HFF-Myc (cell line): ENCODE data around the gene UROC1.

Experiments
- DNase-seq: peaks from one replicate; pipeline ENCODE4 v3.0.0-alpha.2; 2011; ENCODE audit warnings: low read depth; ENCODE audit errors: extremely low read depth
- H3K4me3 ChIP-seq: replicated peaks from 2 replicates; pipeline ENCODE4 v1.5.1; 2011; ENCODE audit warnings: low read depth, mild to moderate bottlenecking, control low read depth, low read length
- TF ChIP-seq, protein P1 (sequence below): IDR thresholded peaks from 2 replicates; pipeline ENCODE4 v1.5.1; 2012; ENCODE audit warnings: mild to moderate bottlenecking, low read depth, low read length, control low read depth; ENCODE audit errors: missing control alignments

Gene UROC1

DNA sequence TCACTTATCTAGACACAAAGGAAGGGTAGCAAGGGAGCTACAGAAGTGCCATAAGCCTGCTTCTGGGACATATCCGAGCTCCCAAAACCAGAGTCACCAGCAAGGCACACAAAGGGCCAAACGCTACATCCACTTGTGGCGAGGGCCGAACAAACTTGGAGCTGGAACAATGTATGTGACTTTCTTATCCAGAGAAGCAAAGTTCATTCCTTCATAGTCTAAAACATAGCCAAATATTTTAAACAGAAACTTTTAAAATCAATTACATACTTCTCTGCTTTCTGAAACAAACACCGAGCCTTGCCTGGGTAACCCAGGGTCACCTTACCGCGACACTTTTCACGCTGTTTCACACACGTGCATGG is 57.8 kb downstream of the UROC1 start:
- TF ChIP-seq, protein P1, sequence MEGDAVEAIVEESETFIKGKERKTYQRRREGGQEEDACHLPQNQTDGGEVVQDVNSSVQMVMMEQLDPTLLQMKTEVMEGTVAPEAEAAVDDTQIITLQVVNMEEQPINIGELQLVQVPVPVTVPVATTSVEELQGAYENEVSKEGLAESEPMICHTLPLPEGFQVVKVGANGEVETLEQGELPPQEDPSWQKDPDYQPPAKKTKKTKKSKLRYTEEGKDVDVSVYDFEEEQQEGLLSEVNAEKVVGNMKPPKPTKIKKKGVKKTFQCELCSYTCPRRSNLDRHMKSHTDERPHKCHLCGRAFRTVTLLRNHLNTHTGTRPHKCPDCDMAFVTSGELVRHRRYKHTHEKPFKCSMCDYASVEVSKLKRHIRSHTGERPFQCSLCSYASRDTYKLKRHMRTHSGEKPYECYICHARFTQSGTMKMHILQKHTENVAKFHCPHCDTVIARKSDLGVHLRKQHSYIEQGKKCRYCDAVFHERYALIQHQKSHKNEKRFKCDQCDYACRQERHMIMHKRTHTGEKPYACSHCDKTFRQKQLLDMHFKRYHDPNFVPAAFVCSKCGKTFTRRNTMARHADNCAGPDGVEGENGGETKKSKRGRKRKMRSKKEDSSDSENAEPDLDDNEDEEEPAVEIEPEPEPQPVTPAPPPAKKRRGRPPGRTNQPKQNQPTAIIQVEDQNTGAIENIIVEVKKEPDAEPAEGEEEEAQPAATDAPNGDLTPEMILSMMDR, result no peak
- DNase-seq, result no peak
- no peak overlapping the region for H3K4me3 ChIP-seq

DNA sequence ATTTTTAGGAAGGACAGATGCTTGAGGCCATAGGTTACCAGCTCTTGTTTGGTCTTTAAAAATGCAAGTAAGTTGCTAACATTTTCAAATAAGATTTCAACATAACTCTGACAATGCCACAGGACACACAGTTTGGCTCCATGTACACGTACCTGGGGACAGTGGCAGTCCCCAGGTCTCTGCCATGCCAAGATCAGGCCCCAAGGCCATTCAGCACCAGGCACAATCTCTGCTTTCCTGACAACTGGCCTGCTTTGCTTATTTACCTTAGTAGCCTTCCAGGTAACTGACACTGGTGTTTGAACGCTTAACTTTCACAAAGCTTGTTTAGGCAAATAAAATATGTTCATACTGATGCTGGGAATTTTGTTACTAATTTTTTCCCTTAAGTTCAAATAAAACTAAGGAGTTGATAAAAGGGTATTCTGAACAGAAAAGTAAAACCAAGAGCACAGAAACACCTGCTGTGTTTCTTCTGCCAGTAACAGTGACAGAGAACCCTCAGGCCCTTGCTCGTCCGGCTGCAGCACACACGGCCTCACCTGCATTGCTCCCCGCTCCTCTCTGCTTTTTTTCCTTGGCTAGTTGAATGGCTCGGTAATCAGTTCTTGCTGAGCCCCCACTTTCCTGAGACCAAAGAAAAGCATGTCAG is 58.3 kb downstream of the UROC1 start:
- DNase-seq, result no peak
- TF ChIP-seq, protein P1, result no peak
- H3K4me3 ChIP-seq, result no peak overlapping the region

DNA sequence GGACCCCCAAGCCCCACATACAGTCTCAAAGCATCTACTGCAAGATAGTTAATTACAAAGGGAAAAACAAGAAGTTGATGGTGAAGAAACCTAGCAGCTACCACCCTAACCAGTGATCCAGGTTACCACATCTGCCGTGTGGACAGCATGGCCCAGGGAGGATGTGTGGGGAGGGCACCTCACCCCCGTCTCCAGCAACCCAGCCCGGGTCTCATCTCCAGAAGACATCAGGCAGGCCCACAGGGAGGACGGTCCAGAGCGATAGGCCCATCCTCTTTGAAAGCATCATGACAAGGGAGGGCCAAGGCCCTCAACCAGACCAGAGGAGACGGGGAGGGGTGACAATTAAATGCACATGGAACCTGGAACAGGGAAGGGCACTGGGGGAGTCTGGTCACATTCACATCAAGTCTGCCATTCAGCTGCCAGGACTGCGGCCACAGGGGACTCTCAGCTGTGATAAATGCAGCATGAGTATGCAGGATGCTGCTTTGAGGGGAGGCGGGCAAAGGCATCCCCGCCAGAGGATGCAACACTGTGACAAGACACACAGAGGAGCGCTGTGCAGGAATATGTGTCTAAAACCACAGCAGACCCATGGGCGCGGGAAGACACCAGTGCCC is 60.7 kb downstream of the UROC1 start:
- H3K4me3 ChIP-seq, result no peak overlapping the region
- no peak for DNase-seq
- TF ChIP-seq, protein P1, result no peak

DNA sequence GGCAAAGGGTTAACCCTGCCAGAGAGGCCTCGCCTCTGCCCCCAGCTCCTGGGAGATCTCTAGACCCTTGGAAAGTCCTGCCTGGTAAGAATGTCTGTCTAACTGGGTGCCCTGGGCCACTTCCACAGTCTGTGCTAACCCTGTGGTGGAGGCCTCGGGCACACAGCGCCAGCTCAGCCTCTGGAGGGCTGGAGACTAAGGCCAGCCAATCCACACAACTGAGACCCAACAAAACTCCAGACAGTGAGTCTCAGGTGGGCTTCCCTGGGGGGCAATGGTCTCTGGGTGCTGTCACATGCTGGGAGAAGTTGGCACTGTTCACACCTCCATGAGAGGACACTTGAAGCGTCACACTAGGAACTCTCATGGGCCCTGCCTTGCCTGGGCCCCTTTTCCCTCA is 61.4 kb downstream of the UROC1 start:
- no peak overlapping the region for H3K4me3 ChIP-seq

DNA sequence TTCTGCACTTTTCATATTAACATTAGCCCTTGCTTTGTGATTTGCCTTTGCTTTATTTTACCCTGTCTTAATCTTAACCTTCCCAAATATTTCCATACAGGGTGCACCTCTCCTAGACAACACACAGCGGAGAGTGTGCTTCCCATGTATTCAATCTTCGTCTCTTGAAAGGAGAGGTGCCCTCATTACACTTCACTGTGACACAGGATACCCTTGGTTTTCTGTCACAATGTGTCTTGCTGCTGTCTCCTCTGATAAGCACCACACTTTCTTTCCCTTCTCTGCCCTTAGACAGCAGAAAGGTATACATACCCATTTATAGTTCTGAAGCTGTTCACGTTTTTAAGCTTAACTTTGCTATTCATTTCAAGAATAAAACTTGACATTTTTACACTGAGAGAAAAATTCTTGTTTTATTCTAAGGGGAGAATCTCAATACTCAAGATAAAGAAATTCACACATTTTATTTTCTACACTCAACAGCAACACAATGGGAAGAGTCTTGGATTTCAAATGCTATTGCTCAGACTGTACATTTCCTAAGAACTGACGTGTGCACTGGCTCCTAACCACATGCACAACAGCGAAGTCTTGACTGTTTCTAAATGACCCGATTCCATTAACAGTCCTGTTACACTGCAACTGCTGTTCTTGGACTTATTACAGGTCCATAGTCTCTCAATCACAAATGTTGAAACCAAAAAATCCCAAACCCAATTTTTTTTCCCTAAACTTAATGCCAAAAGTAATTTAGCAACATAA is 63.0 kb downstream of the UROC1 start:
- no peak for DNase-seq
- TF ChIP-seq, protein P1, result no peak

More for the DNA sequence above, 61.4 kb downstream of the UROC1 start:
- TF ChIP-seq, protein P1, result no peak
- no peak for DNase-seq

DNA sequence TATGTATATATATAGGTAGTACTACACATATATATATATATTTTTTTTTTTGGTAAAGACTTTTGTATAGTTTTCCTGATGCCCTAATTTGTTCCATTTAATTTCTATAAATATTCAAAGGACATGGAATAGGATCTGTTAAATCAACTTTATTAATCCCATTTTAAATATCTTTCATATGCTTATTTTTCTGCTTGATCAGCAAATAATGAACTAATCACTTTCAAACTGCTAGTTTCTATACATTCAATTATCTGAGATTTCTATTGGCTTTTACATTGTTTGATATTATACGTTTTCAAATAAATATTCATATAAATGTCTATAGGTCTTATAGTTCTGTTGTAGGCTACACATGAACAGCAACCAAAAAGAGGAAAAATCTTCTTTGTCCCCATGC is 63.5 kb downstream of the UROC1 start:
- H3K4me3 ChIP-seq, result no peak overlapping the region
- TF ChIP-seq, protein P1, result no peak
- no peak for DNase-seq

More for the DNA sequence above, 63.0 kb downstream of the UROC1 start:
- no peak overlapping the region for H3K4me3 ChIP-seq
